ENCODE data around the gene TNFRSF13B.
"Not testable (repeated sequence)": the region's sequence is repeated elsewhere in the genome, so short reads cannot be mapped to it uniquely, and the experiment has no call there.

The TNFRSF13B gene

DNA sequence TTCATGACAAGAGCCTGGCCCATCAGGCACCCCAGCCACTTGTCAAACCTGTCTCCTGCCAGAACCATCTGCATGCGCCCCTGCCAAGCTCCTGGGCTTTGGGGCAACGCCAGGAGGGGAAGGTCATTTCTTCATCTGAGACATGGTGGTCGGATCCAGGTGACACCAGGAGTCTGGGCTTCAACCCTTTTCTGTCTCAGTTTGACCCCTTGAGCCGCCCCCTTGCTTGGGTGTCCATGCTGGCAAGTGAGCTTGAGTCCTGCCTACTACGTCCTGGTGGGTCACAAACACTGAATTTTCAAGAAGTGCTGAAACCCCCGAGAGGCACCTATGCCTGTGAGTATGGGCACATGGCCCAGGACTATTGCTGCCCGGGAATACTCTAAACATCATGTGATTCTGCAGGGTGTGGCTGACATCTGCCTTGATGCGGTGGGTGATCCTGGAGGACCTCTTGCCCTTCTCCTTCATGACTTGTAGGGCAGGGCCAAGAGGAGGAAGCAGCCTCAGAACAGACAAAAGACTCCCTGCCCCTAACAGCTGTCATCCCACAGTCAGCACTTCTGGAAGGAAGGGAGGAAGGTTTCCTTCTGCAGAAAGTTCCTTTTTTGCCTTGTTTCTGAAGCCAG, 43.4 kb downstream of the TNFRSF13B start:
- no peak for DNase-seq (ENCODE audit: low spot score in 2 of 2)
- Mint-ChIP-seq H3K9me3 (no peaks in the 10 kb centered on the region), H3K36me3 (peaks cover 4% of the 10 kb centered on the region), H3K4me3 (no peak overlapping the region), H3K27me3 (no peaks in the 10 kb centered on the region), H3K27ac (peak overlapping the region; percentile 31), H3K4me1 (peaks cover 2% of the 10 kb centered on the region)
- no peak for ATAC-seq (ENCODE audit: low read depth)

DNA sequence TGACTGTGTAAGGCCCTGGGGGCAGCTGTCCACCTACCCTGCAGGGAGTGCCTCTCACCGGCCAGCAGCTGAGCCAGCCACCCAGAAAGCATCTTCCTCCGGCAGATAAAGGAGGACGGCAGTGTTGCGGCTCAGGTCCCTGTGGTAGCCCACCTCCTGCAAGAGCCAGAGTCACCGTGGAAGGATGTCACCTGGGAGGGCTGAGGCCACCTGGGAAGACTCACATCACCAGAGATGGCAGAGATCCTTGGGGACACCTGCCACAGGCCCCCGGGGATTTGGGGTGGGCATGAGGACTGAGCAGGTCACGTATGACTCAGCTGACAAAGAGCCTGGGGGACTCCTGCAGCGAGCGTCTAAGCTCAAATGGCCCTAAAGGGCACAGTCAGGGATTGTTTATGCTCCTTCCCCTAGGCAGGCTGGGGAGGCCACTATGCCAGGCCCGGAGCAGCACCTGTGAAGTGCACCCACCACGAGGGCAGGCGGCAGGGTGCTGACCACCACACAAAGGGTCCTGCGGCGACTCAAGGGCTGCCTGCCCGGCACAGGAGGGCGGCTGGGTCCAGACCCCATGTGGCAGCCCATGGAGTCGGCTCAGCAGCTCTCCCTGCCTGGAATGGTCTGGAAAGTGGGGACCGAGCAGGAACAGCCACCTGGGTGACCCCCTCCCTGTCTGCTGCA, 44.1 kb downstream of the TNFRSF13B start:
- ATAC-seq (ENCODE audit: low read depth), result no peak
- Mint-ChIP-seq H3K36me3 (peaks cover 4% of the 10 kb centered on the region), H3K4me1 (peaks cover 3% of the 10 kb centered on the region)

DNA sequence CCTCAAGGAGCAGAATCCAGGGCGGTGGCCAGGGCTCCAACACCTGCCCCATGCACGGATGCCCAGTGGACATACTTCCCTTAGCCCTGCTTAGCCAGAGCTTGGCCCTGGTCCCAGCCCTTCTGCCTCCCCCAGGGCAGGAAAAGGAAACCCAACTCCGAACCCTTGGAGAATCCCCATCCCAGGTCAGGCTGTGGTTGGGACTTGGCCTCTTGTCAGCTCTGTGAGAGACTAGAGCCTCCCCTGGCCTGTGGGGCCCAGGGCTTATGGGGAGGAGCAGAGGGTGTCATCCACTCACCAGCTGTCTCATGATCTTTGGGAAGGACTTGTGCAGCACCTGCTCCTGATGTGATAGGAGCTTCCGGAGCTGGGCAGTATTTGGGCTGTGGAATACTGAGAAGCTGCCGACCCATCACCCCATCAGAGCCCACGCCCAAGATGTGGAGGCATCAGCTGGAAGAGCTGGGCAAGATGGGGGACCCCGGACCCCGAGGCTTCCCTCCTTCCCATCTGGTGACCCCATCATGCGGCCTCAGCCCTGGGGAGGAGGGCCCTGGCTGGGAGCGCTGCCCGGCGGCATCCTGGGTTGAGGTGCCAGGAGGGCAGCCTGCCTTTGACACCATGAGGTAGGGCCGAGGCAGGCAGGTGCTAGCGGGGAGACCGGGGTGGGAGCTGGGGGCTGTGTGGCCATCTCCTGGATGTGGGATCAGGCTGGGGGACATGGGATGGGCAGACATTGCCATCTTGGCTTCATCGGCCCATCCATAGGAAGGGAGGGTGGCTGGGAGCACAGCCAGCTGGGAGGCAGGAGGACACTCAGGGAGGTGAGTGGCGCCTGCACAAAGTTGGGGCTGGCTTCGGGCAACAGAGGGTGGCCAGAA, 45.1 kb downstream of the TNFRSF13B start:
- peaks cover 5% of the 10 kb centered on the region for H3K4me1 Mint-ChIP-seq
- no peaks in the 10 kb centered on the region for H3K27me3 Mint-ChIP-seq
- peak overlapping the region; percentile 55 for H3K27ac Mint-ChIP-seq
- DNase-seq (ENCODE audit: low spot score in 2 of 2) (no peak), ATAC-seq (ENCODE audit: low read depth) (no peak)
- H3K9me3 Mint-ChIP-seq, result no peaks in the 10 kb centered on the region
- H3K4me3 Mint-ChIP-seq, result no peak overlapping the region
- peaks cover 4% of the 10 kb centered on the region for H3K36me3 Mint-ChIP-seq

More for the DNA sequence above, 44.1 kb downstream of the TNFRSF13B start:
- Mint-ChIP-seq H3K4me3 (no peak overlapping the region), H3K27ac (peak overlapping the region; percentile 55), H3K27me3 (no peaks in the 10 kb centered on the region), H3K9me3 (no peaks in the 10 kb centered on the region)
- no peak for DNase-seq (ENCODE audit: low spot score in 2 of 2)

DNA sequence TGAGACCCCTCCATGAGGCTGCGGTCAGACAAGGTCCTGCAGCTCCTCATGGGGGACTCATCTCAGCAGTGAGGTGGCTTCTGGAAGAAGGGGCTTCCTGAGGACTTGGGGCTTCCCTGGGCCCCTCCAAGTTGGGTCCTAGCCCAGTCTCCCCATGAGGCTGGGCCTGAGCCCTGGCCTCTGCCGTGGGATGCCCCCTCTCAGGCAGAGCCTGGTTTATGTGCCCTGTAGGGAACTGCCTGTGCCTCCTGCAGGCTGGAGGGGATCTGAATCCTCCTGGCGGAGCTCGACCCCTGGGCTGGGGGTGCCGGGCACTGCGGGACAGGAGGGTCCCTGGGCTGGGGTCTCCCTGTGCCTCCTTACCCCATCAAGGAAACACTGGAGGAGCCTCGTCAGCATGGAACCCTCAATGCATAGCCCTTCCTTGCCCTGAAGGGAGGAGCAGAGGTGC, 45.8 kb downstream of the TNFRSF13B start:
- Mint-ChIP-seq H3K9me3 (no peaks in the 10 kb centered on the region), H3K27ac (peak overlapping the region; percentile 11), H3K36me3 (peaks cover 4% of the 10 kb centered on the region), H3K27me3 (no peaks in the 10 kb centered on the region), H3K4me3 (no peak overlapping the region), H3K4me1 (peaks cover 5% of the 10 kb centered on the region)
- no peak for ATAC-seq (ENCODE audit: low read depth)
- no peak for DNase-seq (ENCODE audit: low spot score in 2 of 2)

DNA sequence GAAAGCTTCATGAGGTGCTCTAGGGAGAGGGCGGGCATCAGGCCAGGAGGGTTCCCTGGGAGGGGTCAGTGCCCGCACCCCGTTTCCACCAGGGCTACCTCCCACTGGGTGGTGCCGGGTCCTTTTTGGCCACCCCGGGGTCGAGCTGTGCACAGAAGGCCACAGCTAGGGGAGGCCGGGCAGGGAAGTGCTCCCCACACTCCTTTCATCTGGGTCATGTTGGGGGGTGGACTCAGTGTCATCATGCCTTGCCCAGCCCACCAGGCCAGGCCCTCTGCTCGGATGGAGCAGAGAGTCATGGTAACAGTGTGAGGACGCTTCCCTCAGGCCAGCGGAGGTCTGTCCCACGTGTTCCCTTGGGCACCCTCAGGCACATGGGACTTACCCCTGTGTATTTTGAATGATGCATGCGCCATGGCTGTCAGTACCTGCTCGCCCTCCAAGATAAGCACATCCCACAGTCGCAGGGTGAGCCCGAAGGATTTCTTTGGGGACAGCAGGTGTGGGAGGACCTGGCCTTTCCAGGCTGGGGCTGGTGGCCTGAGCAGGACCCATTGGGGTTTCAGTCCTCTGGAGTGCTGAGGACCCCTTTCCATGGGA, 46.4 kb downstream of the TNFRSF13B start:
- H3K4me3 Mint-ChIP-seq, result no peak overlapping the region
- peak overlapping the region; percentile 11 for H3K27ac Mint-ChIP-seq
- no peaks in the 10 kb centered on the region for H3K9me3 Mint-ChIP-seq
- ATAC-seq (ENCODE audit: low read depth) (no peak), DNase-seq (ENCODE audit: low spot score in 2 of 2) (no peak)
- H3K36me3 Mint-ChIP-seq, result peaks cover 4% of the 10 kb centered on the region
- no peaks in the 10 kb centered on the region for H3K27me3 Mint-ChIP-seq
- peaks cover 5% of the 10 kb centered on the region for H3K4me1 Mint-ChIP-seq

DNA sequence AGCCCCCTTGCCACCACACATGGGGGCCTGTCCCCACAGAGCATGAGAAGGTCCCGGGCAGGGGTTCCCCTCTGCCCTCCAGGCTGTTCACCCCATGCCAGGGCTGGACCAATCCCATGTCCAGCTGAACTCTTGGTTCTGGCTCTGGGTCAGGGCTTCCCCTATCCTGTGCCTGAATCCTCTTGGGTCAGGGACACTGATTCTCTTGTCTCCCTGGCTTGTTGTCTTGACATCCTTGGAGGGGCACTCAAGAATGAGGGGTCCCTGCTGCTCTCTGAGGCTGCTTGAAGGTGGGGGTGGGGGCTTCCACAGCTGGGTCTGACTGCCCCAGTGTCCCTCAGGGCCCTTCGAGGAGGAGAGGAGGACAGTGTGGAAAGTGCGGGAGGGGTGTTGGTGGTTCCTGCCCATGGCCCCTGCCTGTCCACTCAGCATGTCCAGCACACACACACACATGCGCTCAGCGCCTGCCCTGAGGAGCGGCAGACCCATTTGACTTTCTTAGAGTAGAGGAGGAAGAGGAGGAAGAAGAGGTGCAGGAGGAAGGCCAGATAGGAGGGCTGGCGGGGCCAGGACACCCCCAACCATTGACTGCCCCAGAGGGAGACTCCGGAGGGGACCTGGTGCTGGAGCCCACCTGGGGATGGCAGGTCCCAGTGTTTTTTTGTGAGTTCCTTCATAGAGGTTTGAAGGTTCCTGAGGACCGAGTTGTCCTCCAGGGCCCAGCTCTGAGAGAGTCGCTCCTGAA, 47.0 kb downstream of the TNFRSF13B start:
- Mint-ChIP-seq H3K4me1 (peaks cover 5% of the 10 kb centered on the region), H3K9me3 (no peaks in the 10 kb centered on the region), H3K27me3 (no peaks in the 10 kb centered on the region), H3K36me3 (peaks cover 4% of the 10 kb centered on the region), H3K27ac (peak overlapping the region; percentile 76), H3K4me3 (no peak overlapping the region)
- DNase-seq (ENCODE audit: low spot score in 2 of 2) (no peak), ATAC-seq (ENCODE audit: low read depth) (no peak)

DNA sequence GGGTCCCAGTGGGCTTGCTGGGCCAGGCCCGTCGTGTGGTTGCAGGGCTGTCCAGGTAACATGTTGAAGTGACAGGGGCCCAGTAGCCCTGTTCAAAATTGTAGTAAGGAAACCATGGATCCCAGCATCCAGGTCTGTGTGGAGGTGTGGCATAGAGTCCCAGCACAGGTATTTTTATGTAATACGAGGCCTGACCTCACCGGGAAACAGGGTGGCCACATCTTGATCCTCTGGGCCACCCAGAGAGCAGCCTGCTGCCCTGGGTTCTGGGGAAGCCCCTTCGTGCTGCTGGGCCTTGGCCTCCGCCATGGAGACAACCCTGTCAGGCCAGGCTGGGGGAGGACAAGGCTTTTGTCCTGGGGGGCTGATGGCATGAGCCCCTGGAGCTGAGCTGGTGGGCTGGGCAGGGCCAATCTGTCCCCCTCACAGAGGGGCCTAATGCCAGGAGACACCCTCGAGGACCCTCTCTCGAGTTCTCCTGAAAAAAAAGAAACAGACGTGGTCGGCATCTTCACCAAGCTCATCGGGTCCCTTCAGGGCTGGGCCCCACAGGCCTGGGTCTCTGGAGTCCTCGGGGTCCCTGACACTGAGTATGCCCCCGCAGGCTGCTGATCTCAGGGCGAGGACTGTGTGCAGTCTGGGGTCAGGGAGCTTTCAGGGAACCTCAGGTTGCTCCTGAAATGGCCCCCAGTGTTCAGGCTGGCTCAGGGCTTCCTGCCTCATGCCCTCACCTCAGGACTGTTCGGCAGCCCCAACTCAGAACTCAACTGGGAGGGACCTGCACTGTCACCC, 47.8 kb downstream of the TNFRSF13B start:
- H3K4me1 Mint-ChIP-seq, result peaks cover 4% of the 10 kb centered on the region
- H3K27ac Mint-ChIP-seq, result peak overlapping the region; percentile 31
- DNase-seq (ENCODE audit: low spot score in 2 of 2) (no peak), ATAC-seq (ENCODE audit: low read depth) (no peak)
- H3K9me3 Mint-ChIP-seq, result no peaks in the 10 kb centered on the region
- H3K27me3 Mint-ChIP-seq, result no peaks in the 10 kb centered on the region
- no peak overlapping the region for H3K4me3 Mint-ChIP-seq
- H3K36me3 Mint-ChIP-seq, result peaks cover 4% of the 10 kb centered on the region

DNA sequence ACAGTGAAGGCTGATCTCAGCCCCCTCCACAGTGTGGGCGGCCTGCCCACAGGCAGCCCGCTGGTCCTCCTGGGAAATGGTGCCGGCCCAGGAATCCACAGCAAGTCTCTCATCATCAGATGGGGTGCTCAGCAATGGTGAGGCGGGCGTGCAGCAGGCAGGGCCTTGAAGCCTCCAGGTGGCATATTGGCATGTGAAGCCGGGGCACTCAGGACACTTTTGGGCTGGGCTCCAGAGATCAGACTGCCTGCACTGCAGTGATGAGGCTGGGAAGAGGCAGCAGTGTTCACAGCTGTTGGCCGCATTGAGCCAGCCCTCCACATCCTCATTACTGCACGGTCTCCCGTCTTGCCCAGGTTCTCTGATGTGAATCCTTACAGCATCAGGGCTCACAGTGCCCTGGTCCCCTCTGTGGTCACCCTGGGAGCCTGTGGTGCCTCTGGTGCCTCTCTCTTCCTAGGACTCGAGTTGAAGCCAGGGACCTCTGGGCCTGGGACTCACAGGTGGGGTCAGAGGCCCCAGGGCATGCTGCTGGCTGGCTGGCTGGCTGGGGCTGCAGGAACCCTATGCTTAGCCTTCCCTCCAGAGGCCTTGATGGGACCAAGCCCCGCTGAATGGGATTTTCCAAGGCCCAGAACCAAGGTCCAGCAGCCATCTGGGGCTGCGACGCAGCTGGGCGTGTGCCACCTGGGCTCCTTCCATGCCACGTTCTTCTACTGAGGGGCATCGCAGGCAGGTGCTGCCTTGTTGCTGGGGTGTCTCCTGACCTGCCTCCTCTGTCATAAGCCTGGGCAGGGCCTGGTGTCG, 48.6 kb downstream of the TNFRSF13B start:
- Mint-ChIP-seq H3K27ac (peak overlapping the region; percentile 73), H3K27me3 (no peaks in the 10 kb centered on the region), H3K9me3 (no peaks in the 10 kb centered on the region), H3K4me1 (peaks cover 3% of the 10 kb centered on the region), H3K4me3 (no peak overlapping the region), H3K36me3 (peaks cover 4% of the 10 kb centered on the region)
- DNase-seq (ENCODE audit: low spot score in 2 of 2) (no peak), ATAC-seq (ENCODE audit: low read depth) (no peak)

DNA sequence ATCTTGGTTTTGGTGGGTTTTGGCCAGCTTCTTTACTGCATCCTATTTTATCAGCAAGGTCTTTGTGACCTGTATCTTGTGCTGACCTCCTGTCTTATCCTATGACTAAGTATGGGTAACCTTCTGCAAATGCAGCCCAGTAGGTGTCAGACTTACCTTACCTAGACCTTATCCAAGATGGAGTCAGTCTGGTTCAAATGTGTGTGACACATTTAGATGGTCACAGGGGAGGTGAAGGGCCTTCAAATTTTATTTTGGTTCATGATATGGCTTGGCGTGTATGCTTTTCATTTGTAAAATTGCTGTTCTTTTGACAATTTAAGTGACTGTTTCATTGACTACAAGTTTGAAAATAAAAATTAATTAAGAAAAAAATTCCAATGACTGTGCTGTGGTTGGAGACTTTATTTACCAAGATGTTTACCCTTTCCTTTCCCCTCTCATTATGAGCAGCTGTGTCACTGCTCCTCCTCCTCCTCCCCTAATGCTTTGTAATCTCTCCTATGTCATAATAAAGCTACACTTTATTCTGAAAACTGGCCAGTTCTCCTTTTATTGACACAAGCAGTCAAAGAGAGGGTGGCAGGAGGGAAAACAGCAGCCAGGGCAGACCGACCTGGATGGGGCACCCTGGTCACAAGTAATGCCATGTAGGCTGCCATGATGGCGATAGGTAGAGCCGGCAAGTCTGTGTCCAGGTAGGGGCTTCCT, 49.4 kb downstream of the TNFRSF13B start:
- Mint-ChIP-seq H3K27ac (peak overlapping the region; percentile 73), H3K9me3 (no peaks in the 10 kb centered on the region), H3K36me3 (peaks cover 4% of the 10 kb centered on the region), H3K4me1 (peaks cover 3% of the 10 kb centered on the region), H3K27me3 (no peaks in the 10 kb centered on the region), H3K4me3 (no peak overlapping the region)
- no peak for DNase-seq (ENCODE audit: low spot score in 2 of 2)
- ATAC-seq (ENCODE audit: low read depth), result peak; percentile 66

DNA sequence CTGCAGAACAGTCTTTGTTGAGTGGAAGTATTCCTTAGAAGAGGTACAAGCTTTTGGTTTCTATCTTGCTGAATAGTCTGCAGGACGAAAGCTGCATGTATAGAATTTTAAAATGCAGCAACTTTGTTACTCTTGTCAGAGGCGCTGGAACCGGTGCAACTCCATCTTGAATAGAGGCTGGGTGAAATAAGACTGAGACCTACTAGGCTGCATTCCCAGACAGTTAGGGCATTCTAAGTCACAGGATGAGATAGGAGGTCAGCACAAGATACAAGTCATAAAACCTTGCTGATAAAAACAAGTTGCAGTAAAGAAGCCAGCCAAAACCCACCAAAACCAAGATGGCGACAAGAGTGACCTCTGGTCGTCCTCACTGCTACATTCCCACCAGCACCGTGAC, 50.5 kb downstream of the TNFRSF13B start:
- H3K4me3 Mint-ChIP-seq; ATAC-seq (ENCODE audit: low read depth); H3K36me3 Mint-ChIP-seq; H3K27me3 Mint-ChIP-seq; H3K9me3 Mint-ChIP-seq; H3K4me1 Mint-ChIP-seq; DNase-seq (ENCODE audit: low spot score in 2 of 2): not testable (repeated sequence)
- H3K27ac Mint-ChIP-seq, result peak overlapping the region; percentile 35

DNA sequence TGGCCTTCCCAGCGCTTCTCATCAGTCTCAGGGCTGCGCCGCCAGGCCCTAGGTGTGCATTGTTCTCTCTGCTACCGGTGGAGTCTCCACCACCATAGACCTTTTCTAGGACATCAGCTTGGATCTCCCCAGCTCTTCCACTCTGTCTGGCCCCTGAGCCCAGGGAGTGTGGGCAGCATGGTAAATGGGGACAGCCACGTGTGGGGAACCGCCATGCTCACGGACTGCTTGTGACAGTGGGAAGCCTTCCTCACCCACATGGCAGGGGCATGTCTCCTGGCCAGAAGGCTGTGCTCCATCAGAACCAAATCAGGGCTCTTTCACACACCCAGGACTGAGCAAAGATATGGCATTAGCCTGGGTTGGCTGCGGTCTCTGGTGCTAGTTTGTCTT, 51.3 kb downstream of the TNFRSF13B start:
- Mint-ChIP-seq H3K9me3 (no peaks in the 10 kb centered on the region), H3K36me3 (peaks cover 4% of the 10 kb centered on the region), H3K27ac (no peak overlapping the region), H3K4me3 (no peak overlapping the region), H3K27me3 (no peaks in the 10 kb centered on the region), H3K4me1 (peaks cover 9% of the 10 kb centered on the region)
- DNase-seq (ENCODE audit: low spot score in 2 of 2) (no peak), ATAC-seq (ENCODE audit: low read depth) (no peak)

Data from memory B cell (primary cell).